Caki2 (cell line): ENCODE results near the gene CHI3L1. TPM values are rescaled to one million over a fixed set of nuclear protein-coding genes. Genes with fewer than 3 reads are reported as not detected.
A peak's percentile ranks its signal among the peaks of the same experiment; 100 is the strongest.

Source experiments
- DNase-seq: peaks from one replicate; pipeline ENCODE4 v3.0.0-alpha.2; 2015; ENCODE audit warnings: low read depth
- in situ Hi-C: cut with HindIII; loops from 2 replicates; pipeline ENCODE4 v1.10.0; 2016; ENCODE audit warnings: low sequenced_read_pairs, low pct_unique_long_range_greater_than_20kb, mixed read lengths
- total RNA-seq: library from RNA; depleted of rRNA; stranded (reverse); fragments of >200 nt; shearing (Covaris generic); gene quantifications from 2 replicates; pipeline ENCODE4 v1.2.3, GENCODE V29; 2014; ENCODE audit warnings: low replicate concordance

The CHI3L1 gene
- total RNA-seq, 1 experiment from 2014 or later: not detected

- in situ Hi-C loops: no loop called here
- no peak for DNase-seq
Observed at GRCh38 chr1:203162403-203162802, 24.1 kb downstream of the CHI3L1 start.

- in situ Hi-C loops: no loop called here
- no peak for DNase-seq
Observed at GRCh38 chr1:203161703-203162102, 24.8 kb downstream of the CHI3L1 start.

DNA sequence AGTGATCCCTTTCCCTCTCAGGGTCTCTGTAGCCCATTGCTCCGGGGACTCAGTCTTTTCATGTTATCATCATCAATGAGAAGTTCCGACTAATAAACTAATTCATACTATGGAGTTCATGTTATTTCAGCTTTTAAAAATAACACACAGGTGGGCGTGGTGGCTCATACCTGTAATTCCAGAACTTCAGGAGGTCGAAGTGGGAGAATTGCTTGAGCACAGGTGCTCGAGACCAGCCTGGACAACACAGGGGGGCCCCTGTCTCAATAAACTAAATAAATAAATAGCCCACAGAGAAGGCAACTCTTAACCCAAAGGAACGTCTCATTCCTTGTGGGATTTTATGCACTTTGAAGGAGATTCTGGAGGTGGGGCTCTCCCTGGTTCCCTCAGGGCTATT is 25.3 kb downstream of the CHI3L1 start:
- no peak for DNase-seq
- in situ Hi-C loops: no loop called here

DNA sequence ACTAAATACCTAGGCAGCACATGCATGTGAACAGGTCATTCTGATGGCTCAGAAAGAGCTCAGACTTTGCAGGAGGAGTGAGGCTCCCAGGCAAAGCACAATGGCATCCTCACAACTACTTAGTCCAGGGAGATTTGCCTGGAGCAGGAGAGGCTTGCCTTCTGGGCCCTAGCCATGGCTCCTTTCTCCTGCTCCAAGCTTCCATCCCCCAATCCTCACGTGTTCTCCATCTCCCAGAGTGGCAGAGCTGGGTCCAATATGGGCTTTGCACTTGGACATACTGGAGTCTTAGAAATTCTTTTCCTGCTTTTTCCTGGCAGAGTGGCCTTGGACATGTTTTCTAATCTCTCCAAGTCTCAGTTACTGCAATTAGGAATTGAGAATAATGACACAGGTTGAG is 26.7 kb downstream of the CHI3L1 start:
- in situ Hi-C loops: no loop called here
- DNase-seq: no peak

GRCh38 chr1:203158960-203159665 is 27.4 kb downstream of the CHI3L1 start:
- no peak for DNase-seq
- in situ Hi-C loops: no loop called here

- in situ Hi-C loops: no loop called here
- DNase-seq: no peak
Observed at GRCh38 chr1:203158423-203158822, 28.1 kb downstream of the CHI3L1 start.

DNA sequence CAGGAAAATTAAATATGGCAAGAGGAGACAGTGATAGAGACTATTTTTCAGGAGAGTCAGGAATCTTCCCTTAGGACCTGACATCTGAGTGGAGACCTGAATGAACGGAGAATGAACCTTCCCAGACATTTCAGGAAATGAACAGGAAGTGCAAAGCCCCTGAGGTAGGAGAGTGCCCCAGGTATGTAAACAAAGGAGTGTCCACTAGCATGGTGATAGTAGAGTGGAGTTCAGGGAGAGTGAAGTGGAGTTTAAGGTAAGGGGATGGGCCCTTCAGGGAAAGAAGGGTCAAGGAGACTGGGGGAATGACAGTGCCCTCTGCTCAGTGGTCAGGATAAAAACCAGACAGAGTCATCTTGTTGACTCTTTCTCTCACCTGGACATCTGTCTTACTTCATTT is 30.2 kb downstream of the CHI3L1 start:
- no peak for DNase-seq
- in situ Hi-C loops: no loop called here

DNA sequence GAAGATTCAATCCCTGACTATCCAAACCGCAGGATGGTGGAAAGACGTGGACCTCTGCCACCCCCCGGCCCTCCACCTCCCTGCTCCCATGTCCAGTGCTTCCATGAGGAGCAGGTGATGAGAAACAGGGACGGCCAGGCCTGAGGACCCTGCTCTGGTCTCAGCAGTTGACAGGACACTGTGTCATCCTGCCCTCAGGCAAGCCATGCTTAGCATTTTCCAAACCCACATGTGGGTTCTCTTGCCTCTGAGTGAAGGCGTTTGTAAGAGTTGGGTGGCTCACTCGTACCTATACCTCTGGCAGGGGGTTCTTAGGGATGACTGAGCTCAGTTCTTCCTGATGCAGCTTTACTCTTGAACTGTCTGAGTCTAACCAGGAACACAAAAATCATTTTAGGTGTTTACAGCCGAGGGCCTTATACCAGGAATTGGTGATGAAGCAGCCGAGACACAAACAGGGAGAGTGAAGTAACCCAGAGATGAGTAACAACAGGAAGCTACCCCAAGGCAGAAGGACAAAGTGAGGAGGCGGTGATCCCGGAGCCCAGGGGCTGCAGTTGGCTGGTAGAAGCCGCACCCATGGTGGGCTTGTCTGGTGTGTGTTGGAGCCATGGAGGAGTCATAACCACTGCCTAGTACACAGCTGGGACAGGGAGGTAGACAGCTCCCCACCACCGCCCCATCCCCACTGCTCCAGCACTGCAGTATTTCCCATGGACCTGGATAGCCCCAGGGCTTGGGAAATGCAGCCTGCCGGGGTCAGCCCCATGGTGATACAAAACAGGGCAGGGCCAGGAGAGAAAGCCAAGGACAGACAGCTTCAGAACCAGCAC is 32.3 kb downstream of the CHI3L1 start:
- peak; percentile 67 for DNase-seq
- in situ Hi-C loops: no loop called here

GRCh38 chr1:203153051-203153988 is 33.2 kb downstream of the CHI3L1 start:
- in situ Hi-C loops: no loop called here
- DNase-seq: peak; percentile 79

DNA sequence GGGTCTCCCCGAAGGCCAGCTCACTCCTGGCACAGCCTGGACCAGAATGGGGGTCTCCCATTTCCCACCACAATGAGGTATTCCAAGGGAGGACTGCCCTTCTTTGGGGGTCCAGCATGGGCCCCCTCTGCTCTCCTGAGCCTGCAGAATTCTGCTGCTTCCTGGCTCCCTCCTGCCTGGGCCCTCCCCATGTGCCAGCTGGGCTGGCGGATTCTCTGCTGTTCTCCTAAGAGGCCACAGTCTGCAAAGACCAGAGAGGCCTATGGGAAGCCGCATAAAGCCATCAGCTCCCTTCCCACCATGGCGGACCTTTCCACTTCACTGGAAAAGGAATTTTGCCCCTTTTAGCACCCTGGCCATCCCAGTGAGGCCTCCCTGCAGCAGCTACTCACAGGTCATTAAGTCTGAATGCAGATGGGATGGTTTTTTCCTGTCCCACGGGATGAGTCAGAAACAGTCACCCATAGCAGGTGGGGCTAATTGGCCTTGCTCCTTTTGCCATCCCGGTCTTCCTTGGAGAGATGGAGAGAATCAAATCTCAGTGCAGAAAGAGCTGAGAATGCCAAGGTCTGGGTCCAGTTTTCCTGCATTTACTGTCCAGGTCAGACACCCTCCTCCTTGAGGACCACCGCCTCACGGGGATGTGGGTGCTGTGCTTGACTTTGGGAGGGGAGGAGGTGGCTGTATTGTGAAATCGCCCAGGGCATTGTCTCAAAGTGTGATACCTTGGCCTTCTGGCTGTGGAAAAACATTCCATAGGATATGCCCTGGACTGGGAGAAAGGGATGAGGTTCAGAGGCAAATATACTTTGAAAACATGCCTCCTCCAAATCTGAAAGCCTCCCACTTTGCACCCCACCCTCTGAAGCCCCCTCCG is 34.1 kb downstream of the CHI3L1 start:
- DNase-seq: peak; percentile 97

GRCh38 chr1:203151362-203152157 is 34.9 kb downstream of the CHI3L1 start:
- in situ Hi-C loops: no loop called here
- peak; percentile 88 for DNase-seq

More for the DNA sequence above, 34.1 kb downstream of the CHI3L1 start:
- in situ Hi-C loops: no loop called here

DNA sequence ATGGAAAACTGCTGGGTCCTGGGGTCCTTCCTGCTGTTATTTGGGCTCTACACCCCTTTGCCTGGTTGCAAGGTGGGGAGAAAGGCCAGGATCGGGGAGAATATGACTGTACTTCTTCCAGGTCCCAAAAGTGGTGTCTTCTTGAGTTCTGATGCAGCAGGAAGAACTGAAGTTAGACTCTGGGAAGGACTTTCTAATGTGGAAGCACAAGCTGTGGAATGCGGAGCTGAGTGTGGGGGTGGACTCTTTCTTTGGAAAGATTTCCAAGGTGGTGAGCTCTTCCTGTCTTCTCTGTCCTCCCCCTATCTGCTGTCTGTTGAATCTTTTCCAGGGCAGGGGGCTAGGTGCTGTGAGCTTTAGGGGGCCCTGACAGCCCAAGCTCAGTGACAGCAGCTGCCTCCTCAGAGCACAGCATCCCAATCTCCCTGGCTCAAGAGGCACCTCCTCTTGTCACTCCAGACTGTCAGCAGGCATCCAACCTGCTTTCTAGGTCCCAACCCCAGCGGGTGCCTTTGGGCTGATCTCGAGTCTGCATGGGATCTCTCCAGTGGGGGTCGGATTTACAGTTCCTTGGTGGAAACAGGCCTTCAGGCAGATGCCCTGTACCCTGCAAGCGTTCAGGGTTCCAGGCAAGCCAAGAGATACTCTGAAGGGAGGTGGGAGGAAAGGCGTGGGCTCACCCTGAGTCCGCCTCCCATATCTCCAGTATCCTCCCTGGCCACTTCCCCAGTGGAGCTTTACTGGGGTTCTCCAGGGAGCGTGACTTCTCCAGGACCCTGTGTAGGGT is 35.8 kb downstream of the CHI3L1 start:
- no peak for DNase-seq
- in situ Hi-C loops: no loop called here

DNA sequence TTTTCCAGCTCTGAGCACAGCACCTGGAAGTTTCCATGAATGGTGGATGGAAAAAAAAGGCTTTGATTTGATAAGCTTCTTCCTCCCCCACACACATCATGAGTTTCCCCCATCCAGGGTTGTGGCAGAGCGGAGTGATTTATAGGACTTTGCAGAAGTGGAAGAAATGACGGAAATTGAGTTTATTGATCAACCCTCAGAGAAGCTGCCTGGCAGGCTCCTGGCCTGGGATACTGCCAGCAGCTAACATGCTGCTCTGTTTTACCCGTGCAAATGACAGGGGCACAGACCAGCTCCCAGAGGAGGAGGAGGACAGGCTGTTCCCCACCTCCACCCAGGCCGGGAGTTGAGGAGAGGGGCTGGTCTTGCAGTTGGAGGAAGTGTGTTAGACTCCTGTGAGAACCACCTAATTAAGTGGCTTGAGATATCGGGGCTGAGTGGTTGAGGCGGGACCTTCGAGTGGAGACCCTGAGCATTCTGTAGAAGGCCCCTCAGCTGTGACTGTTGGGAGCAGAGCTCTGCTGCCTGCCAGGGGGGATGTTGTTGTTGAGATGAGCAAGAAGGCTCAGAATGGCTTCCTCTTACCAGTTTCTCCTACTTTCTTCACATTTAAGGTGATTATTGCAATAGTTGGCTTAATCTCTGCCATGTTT is 37.2 kb downstream of the CHI3L1 start:
- in situ Hi-C loops: no loop called here
- no peak for DNase-seq

DNA sequence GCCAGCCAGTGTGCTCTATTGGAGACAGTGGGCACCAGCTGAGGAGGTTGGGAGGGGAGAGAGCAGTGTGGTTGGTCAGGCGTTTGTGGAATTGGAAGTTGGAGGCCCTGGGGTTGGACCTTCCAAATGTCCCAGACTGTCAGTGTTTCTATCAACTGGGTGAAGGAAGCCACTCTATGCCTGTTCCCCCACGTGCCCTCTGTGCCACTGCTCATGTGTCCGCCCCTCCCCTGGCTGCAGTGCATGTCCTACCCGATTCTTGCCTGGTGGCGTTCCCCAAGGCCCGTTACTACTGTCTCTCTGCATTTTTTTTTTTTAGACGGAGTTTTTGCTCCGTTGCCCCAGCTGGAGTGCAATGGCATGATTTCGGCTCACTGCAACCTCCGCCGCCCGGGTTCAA is 37.9 kb downstream of the CHI3L1 start:
- DNase-seq: no peak
- in situ Hi-C loops: no loop called here

- DNase-seq: no peak
- in situ Hi-C loops: no loop called here
Observed at GRCh38 chr1:203148127-203148526, 38.4 kb downstream of the CHI3L1 start.

GRCh38 chr1:203147376-203147775 is 39.1 kb downstream of the CHI3L1 start:
- DNase-seq: no peak

More at GRCh38 chr1:203147376-203147775, 39.1 kb downstream of the CHI3L1 start:
- in situ Hi-C loops: no loop called here
